HL-60 (cell line): ENCODE measurements around the gene CELF1.
A peak's percentile ranks its signal among the peaks of the same experiment; 100 is the strongest.

ENCODE experiments used
- DNase-seq, 2 experiments: peaks; one replicate each; pipeline ENCODE4 v3.0.0-alpha.2; 2010 to 2020; ENCODE audit warnings: low read depth in 1 of 2, low spot score in 1 of 2
- H3K27ac ChIP-seq: fragments of 250-450 bp; sonication (Bioruptor Pico); replicated peaks from 2 replicates; pipeline ENCODE4 v1.5.1; 2020; ENCODE audit warnings: mild to moderate bottlenecking, moderate library complexity
- H3K27me3 ChIP-seq: fragments of 250-450 bp; sonication (Bioruptor Pico); 2 replicates; pipeline ENCODE4 v1.5.1; 2021; ENCODE audit warnings: mild to moderate bottlenecking, moderate library complexity; ENCODE audit not compliant: insufficient read depth, poor library complexity, severe bottlenecking
- H3K4me3 ChIP-seq: replicated peaks from 2 replicates; pipeline ENCODE4 v1.5.1; 2011; ENCODE audit warnings: mild to moderate bottlenecking, control low read depth, low read length; ENCODE audit not compliant: insufficient read depth
- GABPA ChIP-seq: IDR thresholded peaks from 2 replicates; pipeline ENCODE4 v1.6.1; 2012; ENCODE audit warnings: low read depth
- POLR2AphosphoS5 ChIP-seq: IDR thresholded peaks from 2 replicates; pipeline ENCODE4 v1.6.1; 2012; ENCODE audit warnings: low read depth
- SPI1 ChIP-seq: IDR thresholded peaks from 2 replicates; pipeline ENCODE4 v1.6.1; 2012; ENCODE audit warnings: low read depth, mild to moderate bottlenecking, borderline replicate concordance
- TF ChIP-seq, protein P1 (sequence below): IDR thresholded peaks from one replicate; pipeline ENCODE4 v1.5.1; 2011; ENCODE audit warnings: low read length, control low read depth, inconsistent platforms; ENCODE audit not compliant: insufficient read depth
- TF ChIP-seq, protein P2 (sequence below): IDR thresholded peaks from 2 replicates; pipeline ENCODE4 v1.6.1; 2012; ENCODE audit warnings: low read depth; ENCODE audit not compliant: insufficient replicate concordance

The CELF1 gene

DNA sequence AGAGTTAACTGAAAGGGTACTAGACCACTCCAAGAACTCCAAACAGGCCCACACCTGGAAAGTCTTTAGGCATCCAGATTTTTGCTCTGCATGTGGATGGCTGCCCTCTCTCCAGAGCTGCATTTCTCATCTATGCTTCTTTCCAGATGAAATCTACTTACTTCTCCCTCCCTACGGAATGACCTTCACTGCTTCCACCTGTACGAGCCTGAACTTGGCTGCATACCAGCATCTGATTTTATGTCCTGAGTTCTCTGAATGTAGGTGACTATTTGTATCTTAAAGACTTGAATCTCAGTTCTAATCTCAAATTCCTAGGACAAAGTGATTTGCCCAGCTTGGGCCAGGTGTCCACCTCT lies 13.3 kb downstream of the CELF1 start:
- TF ChIP-seq POLR2AphosphoS5: no peak
- TF ChIP-seq SPI1: no peak
- TF ChIP-seq, protein P1, sequence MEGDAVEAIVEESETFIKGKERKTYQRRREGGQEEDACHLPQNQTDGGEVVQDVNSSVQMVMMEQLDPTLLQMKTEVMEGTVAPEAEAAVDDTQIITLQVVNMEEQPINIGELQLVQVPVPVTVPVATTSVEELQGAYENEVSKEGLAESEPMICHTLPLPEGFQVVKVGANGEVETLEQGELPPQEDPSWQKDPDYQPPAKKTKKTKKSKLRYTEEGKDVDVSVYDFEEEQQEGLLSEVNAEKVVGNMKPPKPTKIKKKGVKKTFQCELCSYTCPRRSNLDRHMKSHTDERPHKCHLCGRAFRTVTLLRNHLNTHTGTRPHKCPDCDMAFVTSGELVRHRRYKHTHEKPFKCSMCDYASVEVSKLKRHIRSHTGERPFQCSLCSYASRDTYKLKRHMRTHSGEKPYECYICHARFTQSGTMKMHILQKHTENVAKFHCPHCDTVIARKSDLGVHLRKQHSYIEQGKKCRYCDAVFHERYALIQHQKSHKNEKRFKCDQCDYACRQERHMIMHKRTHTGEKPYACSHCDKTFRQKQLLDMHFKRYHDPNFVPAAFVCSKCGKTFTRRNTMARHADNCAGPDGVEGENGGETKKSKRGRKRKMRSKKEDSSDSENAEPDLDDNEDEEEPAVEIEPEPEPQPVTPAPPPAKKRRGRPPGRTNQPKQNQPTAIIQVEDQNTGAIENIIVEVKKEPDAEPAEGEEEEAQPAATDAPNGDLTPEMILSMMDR: no peak
- TF ChIP-seq, protein P2, sequence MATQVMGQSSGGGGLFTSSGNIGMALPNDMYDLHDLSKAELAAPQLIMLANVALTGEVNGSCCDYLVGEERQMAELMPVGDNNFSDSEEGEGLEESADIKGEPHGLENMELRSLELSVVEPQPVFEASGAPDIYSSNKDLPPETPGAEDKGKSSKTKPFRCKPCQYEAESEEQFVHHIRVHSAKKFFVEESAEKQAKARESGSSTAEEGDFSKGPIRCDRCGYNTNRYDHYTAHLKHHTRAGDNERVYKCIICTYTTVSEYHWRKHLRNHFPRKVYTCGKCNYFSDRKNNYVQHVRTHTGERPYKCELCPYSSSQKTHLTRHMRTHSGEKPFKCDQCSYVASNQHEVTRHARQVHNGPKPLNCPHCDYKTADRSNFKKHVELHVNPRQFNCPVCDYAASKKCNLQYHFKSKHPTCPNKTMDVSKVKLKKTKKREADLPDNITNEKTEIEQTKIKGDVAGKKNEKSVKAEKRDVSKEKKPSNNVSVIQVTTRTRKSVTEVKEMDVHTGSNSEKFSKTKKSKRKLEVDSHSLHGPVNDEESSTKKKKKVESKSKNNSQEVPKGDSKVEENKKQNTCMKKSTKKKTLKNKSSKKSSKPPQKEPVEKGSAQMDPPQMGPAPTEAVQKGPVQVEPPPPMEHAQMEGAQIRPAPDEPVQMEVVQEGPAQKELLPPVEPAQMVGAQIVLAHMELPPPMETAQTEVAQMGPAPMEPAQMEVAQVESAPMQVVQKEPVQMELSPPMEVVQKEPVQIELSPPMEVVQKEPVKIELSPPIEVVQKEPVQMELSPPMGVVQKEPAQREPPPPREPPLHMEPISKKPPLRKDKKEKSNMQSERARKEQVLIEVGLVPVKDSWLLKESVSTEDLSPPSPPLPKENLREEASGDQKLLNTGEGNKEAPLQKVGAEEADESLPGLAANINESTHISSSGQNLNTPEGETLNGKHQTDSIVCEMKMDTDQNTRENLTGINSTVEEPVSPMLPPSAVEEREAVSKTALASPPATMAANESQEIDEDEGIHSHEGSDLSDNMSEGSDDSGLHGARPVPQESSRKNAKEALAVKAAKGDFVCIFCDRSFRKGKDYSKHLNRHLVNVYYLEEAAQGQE: no peak
- TF ChIP-seq GABPA: no peak
- no peak for DNase-seq
- Histone ChIP-seq H3K27ac (no peak overlapping the region), H3K27me3 (no peaks in the 10 kb centered on the region), H3K4me3 (no peak overlapping the region)

DNA sequence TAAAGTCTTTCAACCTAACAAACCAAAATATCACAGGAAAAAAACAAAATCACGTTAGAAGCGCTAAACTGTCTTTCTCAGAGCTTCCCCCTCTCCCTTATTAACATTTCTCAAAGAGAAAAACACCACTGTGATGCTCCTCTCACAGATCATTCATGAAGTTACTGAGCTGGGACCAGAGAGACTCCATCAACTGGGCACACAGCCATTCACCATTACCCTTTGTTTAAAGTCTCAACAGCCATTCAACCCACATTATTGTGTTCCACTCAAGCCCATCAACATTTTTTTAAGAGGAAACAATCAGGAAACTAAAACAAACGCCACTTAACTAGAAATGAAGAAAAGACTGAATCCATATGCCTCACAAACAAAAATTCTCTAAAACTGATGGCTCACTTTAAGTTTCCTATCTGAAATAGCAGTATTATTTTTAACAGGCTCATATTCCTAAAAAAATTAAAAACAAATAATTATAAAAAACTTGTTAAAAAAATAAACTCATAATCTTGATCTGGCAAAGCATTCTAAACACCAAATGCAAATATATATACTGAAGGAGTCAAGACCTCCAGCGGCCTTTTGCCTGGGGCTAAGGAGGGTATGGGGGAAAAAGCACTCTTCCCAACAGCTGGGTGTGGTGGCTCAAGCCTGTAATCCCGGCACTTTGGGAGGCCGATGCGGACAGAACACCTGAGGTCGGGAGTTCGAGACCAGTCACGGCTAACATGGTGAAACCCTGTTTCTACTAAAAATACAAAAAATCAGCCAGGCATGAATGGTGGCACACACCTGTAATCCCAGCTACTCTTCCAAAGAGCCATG lies 14.0 kb downstream of the CELF1 start:
- no peak for TF ChIP-seq POLR2AphosphoS5
- no peak for DNase-seq
- H3K27me3 ChIP-seq: no peaks in the 10 kb centered on the region
- no peak overlapping the region for H3K4me3 ChIP-seq
- no peak overlapping the region for H3K27ac ChIP-seq

DNA sequence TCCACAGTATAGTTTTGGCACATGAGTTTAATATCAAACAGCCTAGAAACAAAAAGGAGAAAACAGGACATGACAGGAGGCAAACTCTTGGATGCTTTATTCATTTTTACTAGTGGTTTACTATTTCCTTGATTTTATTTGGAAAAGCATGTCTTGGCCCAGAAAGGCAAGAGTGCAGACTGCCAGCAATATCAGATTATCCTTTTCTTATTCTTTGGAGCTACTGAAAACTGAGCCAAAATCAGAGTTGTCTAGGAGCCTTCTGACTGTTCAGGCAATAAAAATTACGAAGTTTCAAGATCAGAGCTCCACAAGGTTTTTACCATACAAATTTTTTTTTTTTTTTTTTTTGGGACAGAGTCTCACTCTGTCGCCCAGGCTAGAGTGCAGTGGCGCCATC lies 16.0 kb downstream of the CELF1 start:
- no peak overlapping the region for H3K27ac ChIP-seq
- H3K4me3 ChIP-seq: no peak overlapping the region
- H3K27me3 ChIP-seq: no peaks in the 10 kb centered on the region
- TF ChIP-seq, protein P1: no peak
- TF ChIP-seq GABPA (no peak), POLR2AphosphoS5 (no peak), SPI1 (peak; percentile 13; the same call in 1 of the 2 replicates)
- TF ChIP-seq, protein P2: no peak
- DNase-seq: no peak

DNA sequence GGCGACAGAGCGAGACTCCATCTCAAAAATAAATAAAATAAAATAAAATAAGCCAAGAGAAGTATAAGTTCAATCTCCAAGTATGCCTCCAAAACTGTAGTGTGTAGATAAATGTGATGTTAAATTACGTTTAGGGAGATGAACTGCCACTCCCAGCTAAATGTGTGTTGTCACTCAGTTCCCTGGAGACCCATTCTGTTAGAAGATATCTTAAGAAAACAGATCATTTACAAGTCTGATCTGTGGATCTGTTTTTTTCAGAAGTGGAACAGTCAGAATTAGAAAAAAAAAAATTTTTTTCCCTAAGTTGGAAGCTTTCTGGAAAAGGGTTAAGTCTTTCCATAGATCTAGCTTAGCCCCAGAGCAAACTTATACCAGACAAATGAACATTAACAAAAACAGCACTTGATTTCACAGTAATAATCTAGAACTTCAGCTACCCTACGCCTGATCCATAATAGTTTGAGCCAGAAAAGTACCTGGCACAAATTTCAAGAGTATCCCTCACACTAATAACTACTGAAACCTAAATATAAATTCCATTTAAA lies 18.2 kb downstream of the CELF1 start:
- no peak overlapping the region for H3K27ac ChIP-seq
- no peak overlapping the region for H3K4me3 ChIP-seq
- TF ChIP-seq, protein P1: no peak
- TF ChIP-seq, protein P2: no peak
- no peak for TF ChIP-seq GABPA
- no peak for DNase-seq
- H3K27me3 ChIP-seq: no peaks in the 10 kb centered on the region
